K562 (cell line): ENCODE measurements around the gene MBNL1. TPM values are rescaled to one million over a fixed set of nuclear protein-coding genes. Genes with fewer than 3 reads are reported as not detected.

Experiments used
- ATAC-seq: fragments of 200-7000 bp; cut with Tn5 transposase; 3 replicates; pipeline ENCODE4 v1.9.1; 2020; ENCODE audit warnings: moderate library complexity
- BruUV-seq: library from RNA; stranded (reverse); fragments of 400-500 nt; replicated peaks from 2 replicates; lab custom pipeline; 2021; lab: Mats Ljungman, UMichigan
- CTCF ChIA-PET: fragments of 300-600 bp; formaldehyde crosslinking; extraction: SDS; loops from one replicate; lab custom pipeline; 2021; ENCODE audit warnings: low intra/inter-chr PET ratio; lab: Yijun Ruan, JAX
- POLR2A ChIA-PET: fragments of 300-600, 350-650 bp; sonication (Branson Sonifier 250); formaldehyde crosslinking; extraction: SDS; loops from one replicate; lab custom pipeline; 2021; ENCODE audit warnings: antibody characterized with exemption, inconsistent platforms; lab: Yijun Ruan, JAX
- DNase-seq, 4 experiments: peaks; one replicate each; pipeline versions ENCODE4 v3.0.0 to v3.0.0-alpha.2; 2011 to 2018; ENCODE audit warnings: low spot score in 3 of 4, mixed read lengths in 3 of 4; ENCODE audit errors: extremely low read depth in 1 of 4
- FAIRE-seq: peaks from 2 replicates; lab custom pipeline; 2011; peaks lifted over from hg19 to GRCh38; lab: Jason Lieb, UNC
- H2AFZ ChIP-seq: 2 replicates; pipeline ENCODE4 v1.6.0; 2011; ENCODE audit warnings: low read depth, low read length, control low read depth, inconsistent platforms
- H3K27ac ChIP-seq: fragments of 200-600 bp; 3 replicates; pipeline ENCODE4 v1.8.0; 2011; ENCODE audit warnings: low read depth, mild to moderate bottlenecking, control low read depth, inconsistent platforms, low read length, moderate library complexity, mixed read lengths; ENCODE audit errors: extremely low read depth
- H3K27me3 ChIP-seq, 2 experiments: fragments of 300-600 bp in 1 of 2; 2 replicates in 1 of 2; 3 replicates in 1 of 2; pipeline versions ENCODE4 v1.6.0 to v1.8.0; 2011; ENCODE audit warnings: inconsistent platforms in 2 of 2, low read length in 2 of 2, mild to moderate bottlenecking in 1 of 2, mixed read lengths in 1 of 2, moderate library complexity in 1 of 2; ENCODE audit not compliant: control insufficient read depth in 2 of 2, insufficient read depth in 2 of 2
- H3K36me3 ChIP-seq: fragments of 300-600 bp; 3 replicates; pipeline ENCODE4 v1.8.0; 2011; ENCODE audit warnings: mild to moderate bottlenecking, low read length, inconsistent platforms; ENCODE audit not compliant: control insufficient read depth, insufficient read depth
- H3K4me1 ChIP-seq, 2 experiments: fragments of 200-600 bp in 1 of 2; replicated peaks in 1 of 2; 2 replicates in 1 of 2; 3 replicates in 1 of 2; pipeline versions ENCODE4 v1.5.1 to v1.8.0; 2011; ENCODE audit warnings: inconsistent platforms in 2 of 2, low read length in 2 of 2, mild to moderate bottlenecking in 1 of 2, mixed read lengths in 1 of 2, moderate library complexity in 1 of 2; ENCODE audit not compliant: control insufficient read depth in 2 of 2, insufficient read depth in 2 of 2
- H3K4me2 ChIP-seq: 2 replicates; pipeline ENCODE4 v1.6.1; 2011; ENCODE audit warnings: low read length, control low read depth, inconsistent platforms, mixed read lengths; ENCODE audit not compliant: insufficient read depth
- H3K4me3 ChIP-seq: fragments of 200-600 bp; sonication (generic), shearing (Covaris generic); 2 replicates; pipeline ENCODE4 v1.5.1; 2016; ENCODE audit warnings: control low read depth, inconsistent platforms
- H3K79me2 ChIP-seq: fragments of 200-600 bp; 3 replicates; pipeline ENCODE4 v1.8.0; 2011; ENCODE audit warnings: low read length, inconsistent platforms; ENCODE audit not compliant: control insufficient read depth, insufficient read depth
- H3K9ac ChIP-seq, 2 experiments: 2 replicates each; pipeline versions ENCODE4 v1.6.0 to v1.6.1; 2011; ENCODE audit warnings: low read depth in 2 of 2, low read length in 2 of 2, control low read depth in 1 of 2, inconsistent platforms in 1 of 2, mild to moderate bottlenecking in 1 of 2, mixed read lengths in 1 of 2; ENCODE audit not compliant: insufficient read depth in 1 of 2
- H3K9me1 ChIP-seq: one replicate; pipeline ENCODE4 v1.6.0; 2011; ENCODE audit warnings: inconsistent platforms, mild to moderate bottlenecking, low read length, moderate library complexity; ENCODE audit not compliant: control insufficient read depth, insufficient read depth
- H3K9me3 ChIP-seq: replicated peaks from 2 replicates; pipeline ENCODE4 v1.5.1; 2011; ENCODE audit warnings: low read depth, low read length, inconsistent platforms; ENCODE audit not compliant: control insufficient read depth, insufficient read depth
- H4K20me1 ChIP-seq: replicated peaks from 2 replicates; pipeline ENCODE4 v1.6.1; 2011; ENCODE audit warnings: low read length, inconsistent platforms, mixed read lengths; ENCODE audit not compliant: control insufficient read depth, insufficient read depth
- ARID2 ChIP-seq: fragments of 450-650 bp; IDR thresholded peaks from 2 replicates; pipeline ENCODE4 v1.6.1; 2017; ENCODE audit warnings: antibody characterized with exemption, mild to moderate bottlenecking
- BMI1 ChIP-seq: fragments of 150-350 bp; IDR thresholded peaks from 2 replicates; pipeline ENCODE4 v1.6.1; 2014; ENCODE audit warnings: low read length
- CBX8 ChIP-seq: fragments of 200-600 bp; sonication (generic); IDR thresholded peaks from 2 replicates; pipeline ENCODE4 v1.6.1; 2012; ENCODE audit warnings: borderline replicate concordance, mixed run types, low read depth, mild to moderate bottlenecking, moderate library complexity, mixed read lengths, low read length, control low read depth, inconsistent platforms; ENCODE audit not compliant: poor library complexity, severe bottlenecking; ENCODE audit errors: extremely low read depth
- CEBPB ChIP-seq: fragments of 450-650 bp; IDR thresholded peaks from 2 replicates; pipeline ENCODE4 v1.6.1; 2016; ENCODE audit warnings: missing genetic modification characterization, missing compliant biosample characterization
- CEBPG ChIP-seq, 3 experiments: fragments of 200-800 bp in 1 of 3; sonication (Bioruptor generic) in 1 of 3; sonication (generic) in 1 of 3; formaldehyde crosslinking in 1 of 3; IDR thresholded peaks in 2 of 3; conservative IDR thresholded peaks in 1 of 3; 2 replicates each; pipeline versions ENCODE4 v1.6.1 to v1.8.0; 2016 to 2022; ENCODE audit warnings: missing compliant biosample characterization in 2 of 3, missing genetic modification characterization in 2 of 3, mild to moderate bottlenecking in 1 of 3, missing genetic modification reagents in 1 of 3
- CTCF ChIP-seq, 3 experiments: IDR thresholded peaks in 2 of 3; conservative IDR thresholded peaks in 1 of 3; 2 replicates each; pipeline ENCODE4 v1.5.1; 2011 to 2012; ENCODE audit warnings: low read length in 3 of 3, mild to moderate bottlenecking in 3 of 3, control low read depth in 2 of 3, improper control_type of control experiment in 1 of 3, inconsistent platforms in 1 of 3, low read depth in 1 of 3, mixed read lengths in 1 of 3, moderate library complexity in 1 of 3; ENCODE audit not compliant: insufficient read depth in 2 of 3
- ETV6 ChIP-seq, 3 experiments: fragments of 150-350 bp in 1 of 3; sonication (generic) in 1 of 3; formaldehyde crosslinking in 1 of 3; IDR thresholded peaks; 2 replicates each; pipeline versions ENCODE4 v1.6.1 to v1.8.0; 2014 to 2022; ENCODE audit warnings: borderline replicate concordance in 2 of 3, low read depth in 2 of 3, antibody characterized with exemption in 1 of 3, low read length in 1 of 3, mild to moderate bottlenecking in 1 of 3, missing genetic modification reagents in 1 of 3
- JUND ChIP-seq, 2 experiments: IDR thresholded peaks; 2 replicates in 1 of 2; 3 replicates in 1 of 2; pipeline ENCODE4 v1.6.1; 2011; ENCODE audit warnings: borderline replicate concordance in 2 of 2, low read depth in 2 of 2, low read length in 2 of 2, improper control_type of control experiment in 1 of 2, missing biosample characterization in 1 of 2, missing genetic modification characterization in 1 of 2, missing genetic modification reagents in 1 of 2
- MXD1 ChIP-seq: fragments of 250-450 bp; sonication (Bioruptor Pico); IDR thresholded peaks from 2 replicates; pipeline ENCODE4 v1.8.0; 2021; ENCODE audit warnings: borderline replicate concordance, mild to moderate bottlenecking, moderate library complexity; ENCODE audit not compliant: poor library complexity, severe bottlenecking
- POLR2G ChIP-seq: fragments of 200-400 bp; formaldehyde crosslinking; IDR thresholded peaks from 2 replicates; pipeline ENCODE4 v1.6.1; 2017; ENCODE audit warnings: low read depth, mild to moderate bottlenecking, antibody characterized with exemption, low read length, moderate library complexity
- RAD21 ChIP-seq, 2 experiments: fragments of 250-450 bp in 1 of 2; fragments of 450-650 bp in 1 of 2; sonication (Bioruptor Pico) in 1 of 2; formaldehyde crosslinking in 1 of 2; IDR thresholded peaks in 1 of 2; conservative IDR thresholded peaks in 1 of 2; 2 replicates each; pipeline versions ENCODE4 v1.4.0 to v1.8.0; 2020 to 2022; ENCODE audit warnings: mild to moderate bottlenecking in 2 of 2, moderate library complexity in 1 of 2
- SMC3 ChIP-seq: conservative IDR thresholded peaks from 2 replicates; pipeline ENCODE4 v1.6.1; 2011; ENCODE audit warnings: low read depth, low read length, improper control_type of control experiment; ENCODE audit not compliant: insufficient read depth
- THAP12 ChIP-seq: fragments of 250-450 bp; sonication (Bioruptor Pico); IDR thresholded peaks from 2 replicates; pipeline ENCODE4 v1.9.0; 2021; ENCODE audit warnings: mild to moderate bottlenecking, inconsistent platforms
- ZNF384 ChIP-seq: IDR thresholded peaks from 2 replicates; pipeline ENCODE4 v1.6.1; 2012; ENCODE audit warnings: low read depth, low read length, improper control_type of control experiment
- WGBS: fragments of 100-300 bp; shearing (Covaris generic); methylation state at CpG from one replicate; pipeline ENCODE4 v1.1.6; 2016; ENCODE audit warnings: low coverage, mixed read lengths; ENCODE audit not compliant: insufficient coverage; ENCODE audit errors: missing lambda C conversion rate; 5-methylcytosine and 5-hydroxymethylcytosine counted together
- in situ Hi-C: fragments of 300-500 bp; cut with MboI; formaldehyde crosslinking; loops from 4 replicates; pipeline ENCODE4 v1.15.0; 2018; ENCODE audit warnings: inconsistent platforms, mixed read lengths
- intact Hi-C: fragments of 100-400 bp; cut with micrococcal nuclease; formaldehyde crosslinking; loops from 2 replicates; pipeline ENCODE4 v1.14.2; 2022
- polyA plus RNA-seq, 8 experiments: library from polyadenylated mRNA; depleted of rRNA in 4 of 8; stranded (reverse) in 5 of 8; unstranded in 3 of 8; fragments of >200 nt; fragmentation: Nextera tagmentation in 2 of 8; fragmentation: Illumina TruSeq in 1 of 8; extraction: Ambion mirVana in 2 of 8; extraction: Trizol in 1 of 8; gene quantifications; 2 replicates each; pipeline versions ENCODE4 v1.2.1 to v1.2.3, GENCODE V29; 2011 to 2014; ENCODE audit warnings: inconsistent platforms in 1 of 8, missing spikeins in 1 of 8
- total RNA-seq, 7 experiments: library from RNA; depleted of rRNA in 6 of 7; stranded (reverse); fragments of >200 nt in 6 of 7; fragmentation: Illumina TruSeq in 2 of 7; extraction: Trizol in 2 of 7; gene quantifications; 2 replicates each; pipeline versions ENCODE4 v1.2.1 to v1.2.3, GENCODE V29; 2011 to 2021; ENCODE audit warnings: low replicate concordance in 1 of 7

The MBNL1 gene
- total and polyA plus RNA-seq, 9 of the 15 experiments (the other 6 are each of a cell fraction or from before 2014, with no cell fraction given): 70.3 to 243 (median 220) TPM

- FAIRE-seq: peak; percentile 77
- CTCF ChIA-PET: interaction anchor here (0.8 to 1.2 kb wide), 3 partner anchors 50 to 487 kb away, joined by 3 to 7 read pairs (median 6); no protein-coding TSS in a partner anchor
- TF ChIP-seq MXD1 (CRISPR knock-in tag): no peak
- TF ChIP-seq CEBPB (tag): peak; percentile 81
- TF ChIP-seq ARID2: peak; percentile 54; the same call in 1 of the 2 replicates
- TF ChIP-seq ZNF384: no peak
- TF ChIP-seq JUND (IDR thresholded peaks at IDR 0.05; ENCODE audit: borderline replicate concordance, low read depth, low read length): 0 out of 2 replicates have a peak, but pooled peaks have one; percentile 27
- TF ChIP-seq JUND (tag; IDR thresholded peaks at IDR 0.05; ENCODE audit: borderline replicate concordance, low read depth, low read length): no peak
- peak; percentile 60 to 75 (median 67) for TF ChIP-seq CTCF (IDR thresholded peaks at IDR 0.05 in 2 of 3, conservative IDR thresholded peaks at IDR 0.05 in 1 of 3; ENCODE audit: insufficient read depth in 2 of 3, low read depth in 1 of 3, low read length in 3 of 3)
- TF ChIP-seq RAD21 (CRISPR knock-in tag; conservative IDR thresholded peaks at IDR 0.05 in 1 of 2, IDR thresholded peaks at IDR 0.05 in 1 of 2): peak; percentile 76 to 90
- TF ChIP-seq ETV6 (IDR thresholded peaks at IDR 0.05; ENCODE audit: borderline replicate concordance in 1 of 2, low read depth in 2 of 2, low read length in 1 of 2): no peak
- TF ChIP-seq ETV6 (CRISPR knock-in tag; IDR thresholded peaks at IDR 0.05; ENCODE audit: borderline replicate concordance): no peak
- no peak for TF ChIP-seq CBX8
- no peak for TF ChIP-seq BMI1
- peak; percentile 60 for TF ChIP-seq SMC3
- no peak for TF ChIP-seq THAP12 (CRISPR knock-in tag)
- no peak for TF ChIP-seq POLR2G
- peak; percentile 36; the same call in 1 of the 2 replicates for TF ChIP-seq CEBPG (CRISPR knock-in tag; IDR thresholded peaks at IDR 0.05)
- peak; percentile 49 to 88; a peak in 3 of 4 replicates for TF ChIP-seq CEBPG (tag; conservative IDR thresholded peaks at IDR 0.05 in 1 of 2, IDR thresholded peaks at IDR 0.05 in 1 of 2)
These were observed 205.9 kb downstream of the MBNL1 start for GRCh38 chr3:152474585-152474984.

More at GRCh38 chr3:152474585-152474984, 205.9 kb downstream of the MBNL1 start:
- ATAC-seq: peak; percentile 72
- no peaks in the 10 kb centered on the region for H3K36me3 ChIP-seq
- intact Hi-C loops (loop anchor here (1.0 to 5.0 kb wide), 4 partner anchors 50 to 542 kb away; no protein-coding TSS in a partner anchor), in situ Hi-C loops (no loop called here)
- BruUV-seq: no TSS peak
- H4K20me1 ChIP-seq: no peaks in the 10 kb centered on the region
- H3K79me2 ChIP-seq: no peaks in the 10 kb centered on the region; the same call in 2 of the 3 replicates
- no peak overlapping the region for H3K4me3 ChIP-seq
- no peak overlapping the region for H3K9ac ChIP-seq
- 69% methylated on average over 2 of the region's 2 CpGs for WGBS
- peaks cover 0 to 3% of the 10 kb centered on the region in 2 experiments; a peak in 1 of 5 replicates for H3K4me1 ChIP-seq
- H3K9me1 ChIP-seq: no peaks in the 10 kb centered on the region
- POLR2A ChIA-PET: no interaction called here
- no peaks in the 10 kb centered on the region for H3K27me3 ChIP-seq
- no peak overlapping the region for H2AFZ ChIP-seq
- no peak overlapping the region for H3K4me2 ChIP-seq
- H3K9me3 ChIP-seq: no peaks in the 10 kb centered on the region
- peak in 2 of 4 experiments; percentile 37 to 64 for DNase-seq
- H3K27ac ChIP-seq: no peak overlapping the region
